HL-60 (cell line): ENCODE results near the gene NAALADL2.

Experiments
- DNase-seq, 2 experiments: peaks; one replicate each; pipeline ENCODE4 v3.0.0-alpha.2; 2010 to 2020; ENCODE audit warnings: low read depth in 1 of 2, low spot score in 1 of 2
- H3K27ac ChIP-seq: fragments of 250-450 bp; sonication (Bioruptor Pico); replicated peaks from 2 replicates; pipeline ENCODE4 v1.5.1; 2020; ENCODE audit warnings: mild to moderate bottlenecking, moderate library complexity
- H3K27me3 ChIP-seq: fragments of 250-450 bp; sonication (Bioruptor Pico); 2 replicates; pipeline ENCODE4 v1.5.1; 2021; ENCODE audit warnings: mild to moderate bottlenecking, moderate library complexity; ENCODE audit not compliant: insufficient read depth, poor library complexity, severe bottlenecking
- H3K4me3 ChIP-seq: replicated peaks from 2 replicates; pipeline ENCODE4 v1.5.1; 2011; ENCODE audit warnings: mild to moderate bottlenecking, control low read depth, low read length; ENCODE audit not compliant: insufficient read depth
- CTCF ChIP-seq: IDR thresholded peaks from one replicate; pipeline ENCODE4 v1.5.1; 2011; ENCODE audit warnings: low read length, control low read depth, inconsistent platforms; ENCODE audit not compliant: insufficient read depth
- GABPA ChIP-seq: IDR thresholded peaks from 2 replicates; pipeline ENCODE4 v1.6.1; 2012; ENCODE audit warnings: low read depth
- POLR2AphosphoS5 ChIP-seq: IDR thresholded peaks from 2 replicates; pipeline ENCODE4 v1.6.1; 2012; ENCODE audit warnings: low read depth
- REST ChIP-seq: IDR thresholded peaks from 2 replicates; pipeline ENCODE4 v1.6.1; 2012; ENCODE audit warnings: low read depth; ENCODE audit not compliant: insufficient replicate concordance
- SPI1 ChIP-seq: IDR thresholded peaks from 2 replicates; pipeline ENCODE4 v1.6.1; 2012; ENCODE audit warnings: low read depth, mild to moderate bottlenecking, borderline replicate concordance

Gene NAALADL2

GRCh38 chr3:175301741-175302140 lies 442.6 kb downstream of the NAALADL2 start:
- no peaks in the 10 kb centered on the region for H3K27me3 ChIP-seq
- no peak for TF ChIP-seq REST
- no peak for TF ChIP-seq SPI1
- no peak for TF ChIP-seq POLR2AphosphoS5
- TF ChIP-seq CTCF, result no peak
- TF ChIP-seq GABPA, result no peak
- DNase-seq, result no peak

GRCh38 chr3:175304404-175304803 lies 445.3 kb downstream of the NAALADL2 start:
- no peak for DNase-seq
- Histone ChIP-seq H3K27ac (no peak overlapping the region), H3K27me3 (no peaks in the 10 kb centered on the region), H3K4me3 (no peak overlapping the region)
- no peak for TF ChIP-seq POLR2AphosphoS5
- TF ChIP-seq REST, result no peak
- no peak for TF ChIP-seq GABPA
- TF ChIP-seq CTCF, result no peak
- no peak for TF ChIP-seq SPI1

More at GRCh38 chr3:175301741-175302140, 442.6 kb downstream of the NAALADL2 start:
- H3K4me3 ChIP-seq, result no peak overlapping the region
- H3K27ac ChIP-seq, result no peak overlapping the region

GRCh38 chr3:175307642-175308041 lies 448.5 kb downstream of the NAALADL2 start:
- Histone ChIP-seq H3K27ac (no peak overlapping the region), H3K27me3 (no peaks in the 10 kb centered on the region), H3K4me3 (no peak overlapping the region)
- TF ChIP-seq REST (no peak), POLR2AphosphoS5 (no peak), GABPA (no peak), CTCF (no peak), SPI1 (no peak)
- no peak for DNase-seq
